Measurements from ENCODE around the gene PTMA.
"Not testable (repeated sequence)": the region's sequence is repeated elsewhere in the genome, so short reads cannot be mapped to it uniquely, and the experiment has no call there.

The PTMA gene

DNA sequence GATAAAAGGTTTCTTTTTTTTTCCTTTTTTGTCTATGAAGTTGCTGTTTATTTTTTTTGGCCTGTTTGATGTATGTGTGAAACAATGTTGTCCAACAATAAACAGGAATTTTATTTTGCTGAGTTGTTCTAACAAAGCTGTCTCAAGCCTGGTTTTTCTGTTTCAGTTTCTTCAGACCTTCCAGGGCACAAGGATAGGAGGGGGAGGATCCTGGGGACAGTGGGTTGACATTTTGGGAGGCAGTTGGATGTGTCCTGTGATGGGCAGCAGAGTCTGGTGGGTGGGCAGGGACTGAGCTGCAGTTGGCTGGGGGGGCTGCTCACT lies 5.0 kb downstream of the PTMA start:
- peak overlapping the region in 12 of 21 experiments; percentile 7 to 57 (median 38) for H3K27ac ChIP-seq
- H3K4me3 ChIP-seq: not testable (repeated sequence)

DNA sequence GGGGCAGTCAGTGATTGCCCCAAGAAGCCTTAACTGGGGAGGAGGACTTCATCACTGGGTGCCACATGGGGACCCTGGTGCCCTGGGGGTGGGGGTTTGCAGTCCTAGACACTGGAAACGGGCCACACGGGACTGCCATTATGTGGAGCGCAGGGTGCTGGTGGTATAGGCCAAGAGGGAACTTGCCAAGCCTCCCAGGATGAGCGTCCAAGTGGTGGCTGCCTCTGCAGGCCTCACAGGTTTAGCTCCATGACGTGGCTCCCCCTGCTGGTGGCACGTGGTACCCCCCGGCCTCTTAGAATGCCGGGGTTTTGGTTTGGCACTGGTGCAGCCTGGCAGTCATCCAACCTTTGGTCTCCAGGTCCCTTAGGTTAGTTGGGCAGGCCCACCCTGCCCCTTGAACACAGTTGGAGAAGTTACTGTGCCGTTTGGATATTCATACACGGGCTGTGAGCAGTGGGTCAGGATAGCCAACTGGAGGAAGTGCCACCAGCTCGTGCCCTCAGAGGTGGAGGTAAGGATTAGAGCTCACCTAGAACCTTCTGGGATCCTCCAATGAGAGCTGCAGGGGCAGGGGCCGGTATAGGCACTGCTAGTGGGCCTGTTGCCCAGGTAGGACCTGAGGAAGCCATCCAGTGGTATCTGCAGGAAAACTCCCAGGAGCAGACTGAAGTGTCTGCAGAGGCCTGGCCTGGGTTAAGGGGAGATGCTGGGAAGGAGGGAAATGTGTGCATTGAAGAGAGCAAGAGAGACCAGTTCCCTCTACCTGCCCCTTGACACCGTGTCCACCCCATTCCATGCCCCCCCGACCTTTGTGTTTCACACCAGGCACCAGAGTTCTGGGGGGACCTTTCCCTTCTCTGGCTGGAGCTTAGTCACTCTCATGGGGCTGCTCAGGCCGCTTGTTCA lies 5.7 kb downstream of the PTMA start:
- H3K27ac ChIP-seq: peak overlapping the region in 15 of 21 experiments; percentile 1 to 57 (median 35)
- no peak overlapping the region for H3K4me3 ChIP-seq

DNA sequence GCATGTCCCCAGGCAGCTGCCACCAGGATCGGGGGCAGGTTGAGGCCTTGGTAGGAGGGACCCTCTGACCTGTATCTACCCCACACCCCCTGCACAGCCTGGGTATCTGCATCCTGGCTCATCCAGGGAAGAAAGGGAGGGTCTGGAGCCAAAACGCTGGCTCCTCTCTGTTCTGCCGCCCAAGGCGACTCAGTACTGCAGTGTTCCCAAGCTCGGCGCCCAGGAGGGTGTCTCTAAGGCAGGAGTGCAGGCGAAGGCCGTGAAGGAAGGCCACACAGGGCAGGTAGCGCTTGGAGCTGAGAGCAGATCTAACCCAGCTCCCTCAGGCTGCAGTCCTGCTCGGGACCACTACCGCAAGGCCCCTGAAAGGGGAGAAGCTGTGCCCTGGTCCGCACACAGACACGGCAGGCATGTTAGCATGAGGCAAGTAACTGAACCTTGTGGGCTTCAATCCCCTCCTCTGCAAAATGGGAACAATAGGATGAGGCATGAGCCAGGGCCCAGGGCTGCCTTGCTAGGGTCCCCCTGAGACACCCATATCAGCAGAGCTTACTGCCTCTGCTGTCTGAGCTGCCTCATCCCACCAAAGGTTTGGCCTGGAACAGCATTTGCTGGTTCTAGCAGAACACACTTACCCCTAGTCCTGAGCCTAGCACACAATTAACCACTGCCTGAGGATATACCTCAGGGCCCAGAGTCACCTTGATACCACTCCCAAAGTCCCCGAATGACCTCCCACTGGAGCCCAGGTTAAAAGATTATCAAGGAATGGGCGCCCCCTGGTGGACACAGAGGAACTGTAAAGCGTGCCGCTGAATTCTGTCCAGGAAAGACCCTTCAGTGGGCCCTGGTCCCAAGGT lies 6.5 kb downstream of the PTMA start:
- Histone ChIP-seq H3K27ac (peak overlapping the region in 13 of 21 experiments; percentile 1 to 54 (median 21)), H3K4me3 (no peak overlapping the region)

DNA sequence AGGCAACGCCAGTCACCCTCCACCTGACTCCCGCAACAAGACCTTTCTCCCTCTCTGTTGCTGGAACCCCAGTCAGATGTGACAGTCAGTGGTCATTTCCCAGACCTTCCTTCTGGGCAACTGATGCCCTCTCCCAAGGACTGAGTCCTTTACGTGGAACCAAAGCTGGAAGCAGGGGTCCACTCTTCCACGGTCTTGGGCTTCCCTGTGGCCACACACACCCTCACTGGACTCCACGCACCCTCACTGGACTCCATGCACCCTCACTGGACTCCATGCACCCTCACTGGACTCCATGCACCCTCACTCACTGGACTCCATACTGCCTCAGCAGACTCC lies 7.1 kb downstream of the PTMA start:
- no peak overlapping the region for H3K4me3 ChIP-seq
- peak overlapping the region in 1 of 21 experiments; percentile 14 for H3K27ac ChIP-seq

DNA sequence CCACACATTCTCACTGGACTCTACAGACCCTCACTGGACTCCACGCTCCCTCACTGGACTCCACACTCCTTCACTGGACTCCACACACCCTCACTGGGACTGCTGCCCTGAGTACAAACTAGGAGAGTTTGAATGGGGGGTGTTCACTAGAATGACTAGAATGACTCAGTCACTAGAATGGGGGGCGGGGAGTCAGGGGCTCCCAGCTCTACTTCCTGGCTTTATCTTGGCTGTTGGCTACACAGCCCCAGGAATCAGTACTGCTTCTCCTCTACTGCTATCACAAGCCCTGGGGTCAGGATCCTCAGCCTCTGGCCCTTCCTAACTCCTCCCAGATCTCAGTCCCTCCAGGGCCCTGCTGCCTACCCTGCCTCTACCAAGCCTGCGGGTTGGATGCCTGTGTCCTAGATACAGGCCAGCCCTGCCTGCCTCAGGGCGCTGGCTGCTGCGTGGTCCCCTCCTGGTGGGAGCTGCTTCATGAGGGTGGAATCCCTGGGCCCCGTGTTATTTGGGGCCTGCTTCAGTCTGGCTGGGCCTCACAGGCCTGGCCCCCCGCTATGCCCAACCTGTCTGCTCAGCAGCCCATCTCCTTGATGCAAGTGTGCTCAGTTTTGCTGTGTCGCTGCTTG lies 7.8 kb downstream of the PTMA start:
- H3K4me3 ChIP-seq: no peak overlapping the region
- peak overlapping the region in 4 of 21 experiments; percentile 14 to 34 (median 31) for H3K27ac ChIP-seq

DNA sequence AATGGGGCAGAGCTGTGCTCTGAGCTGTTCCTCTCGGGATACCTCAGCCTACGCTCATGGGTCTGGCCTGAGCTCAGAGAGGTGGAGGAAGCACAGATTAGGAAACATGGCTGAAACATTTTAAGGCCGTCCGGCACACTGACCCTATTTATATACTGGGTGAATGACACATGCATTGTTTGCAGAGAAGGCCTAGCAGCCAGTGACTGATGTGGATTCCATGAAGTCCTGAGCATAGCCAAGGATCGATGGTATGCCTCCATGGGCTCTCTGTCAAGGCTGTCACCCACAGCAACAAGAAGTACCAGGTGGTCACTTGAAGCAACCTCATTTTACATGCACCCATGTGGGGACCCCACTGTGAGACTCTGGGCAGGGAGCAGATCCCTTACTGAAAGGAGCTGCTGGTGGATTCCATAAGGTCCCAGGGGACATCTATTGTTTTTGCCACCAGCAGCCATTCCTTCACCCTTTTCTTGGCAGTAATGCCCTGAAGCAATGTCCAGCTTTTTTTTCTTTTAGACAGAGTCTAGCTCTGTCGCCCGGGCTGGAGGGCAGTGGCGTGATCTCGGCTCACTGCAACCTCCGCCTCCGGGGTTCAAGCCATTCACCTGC lies 8.4 kb downstream of the PTMA start:
- H3K27ac ChIP-seq: peak overlapping the region in 2 of 21 experiments; percentile 29 to 33
- no peak overlapping the region for H3K4me3 ChIP-seq

DNA sequence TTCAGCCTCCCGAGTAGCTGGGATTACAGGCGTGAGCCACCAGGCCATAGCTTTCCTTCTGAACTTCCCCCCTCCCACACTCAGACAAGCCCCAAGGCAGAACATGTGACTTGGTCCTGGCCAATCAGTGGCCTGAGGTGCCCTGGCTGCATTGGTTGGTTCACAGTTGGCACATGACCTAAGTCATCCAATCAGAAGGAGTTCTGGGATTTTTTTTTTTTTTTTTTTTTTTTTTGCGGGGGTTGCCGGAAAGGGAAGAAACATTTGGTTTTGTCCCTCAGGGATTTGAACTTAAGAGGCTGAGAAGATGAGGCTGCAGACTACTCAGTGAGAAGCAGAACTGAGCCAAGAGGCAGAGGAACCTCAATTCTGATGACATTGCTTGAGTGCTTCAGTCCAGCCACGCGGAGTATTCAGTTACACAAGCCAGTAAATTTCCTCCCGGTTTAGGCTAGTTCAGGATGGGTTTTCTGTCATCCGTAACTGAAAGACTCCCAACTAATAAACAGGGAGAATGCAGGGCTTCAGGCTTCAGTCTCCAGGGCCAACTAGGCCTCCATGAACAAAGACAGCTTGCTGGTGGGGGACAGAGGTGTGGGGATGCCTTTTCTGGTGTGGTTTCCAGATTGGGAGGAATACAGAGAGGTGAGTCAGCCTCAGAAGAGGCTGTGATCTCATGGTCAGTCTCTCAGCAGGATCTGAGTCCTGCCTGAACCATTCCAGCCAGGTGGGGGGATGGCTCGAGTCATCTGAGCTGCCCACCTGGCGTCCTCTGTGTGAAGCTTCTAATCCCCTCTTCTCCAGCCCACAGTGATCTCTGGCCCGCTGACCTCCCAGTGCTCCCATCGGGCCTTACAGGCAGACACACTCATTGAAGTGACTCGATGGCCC lies 9.2 kb downstream of the PTMA start:
- Histone ChIP-seq H3K27ac (peak overlapping the region in 2 of 21 experiments; percentile 8 to 41), H3K4me3 (no peak overlapping the region)

DNA sequence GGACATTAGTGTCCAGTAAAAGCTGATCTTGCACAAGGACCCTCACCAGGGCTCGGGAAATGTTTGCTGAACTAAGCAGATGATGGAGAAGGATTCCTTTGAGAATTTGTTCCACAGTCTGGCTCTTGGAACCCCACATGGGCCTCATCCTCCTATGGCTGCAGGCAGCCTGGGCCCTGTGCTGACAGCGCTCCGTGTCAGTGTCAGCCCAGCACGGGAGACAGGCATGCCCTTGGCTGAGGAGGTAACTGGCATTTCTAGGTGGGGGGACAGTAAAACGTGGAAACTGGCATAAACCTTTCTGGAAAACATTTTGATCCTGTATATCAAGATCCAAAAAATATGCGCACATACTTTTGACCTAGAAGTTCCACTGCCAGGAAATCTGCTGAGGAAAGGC lies 10.5 kb downstream of the PTMA start:
- Histone ChIP-seq H3K27ac (no peak overlapping the region), H3K4me3 (no peak overlapping the region)

DNA sequence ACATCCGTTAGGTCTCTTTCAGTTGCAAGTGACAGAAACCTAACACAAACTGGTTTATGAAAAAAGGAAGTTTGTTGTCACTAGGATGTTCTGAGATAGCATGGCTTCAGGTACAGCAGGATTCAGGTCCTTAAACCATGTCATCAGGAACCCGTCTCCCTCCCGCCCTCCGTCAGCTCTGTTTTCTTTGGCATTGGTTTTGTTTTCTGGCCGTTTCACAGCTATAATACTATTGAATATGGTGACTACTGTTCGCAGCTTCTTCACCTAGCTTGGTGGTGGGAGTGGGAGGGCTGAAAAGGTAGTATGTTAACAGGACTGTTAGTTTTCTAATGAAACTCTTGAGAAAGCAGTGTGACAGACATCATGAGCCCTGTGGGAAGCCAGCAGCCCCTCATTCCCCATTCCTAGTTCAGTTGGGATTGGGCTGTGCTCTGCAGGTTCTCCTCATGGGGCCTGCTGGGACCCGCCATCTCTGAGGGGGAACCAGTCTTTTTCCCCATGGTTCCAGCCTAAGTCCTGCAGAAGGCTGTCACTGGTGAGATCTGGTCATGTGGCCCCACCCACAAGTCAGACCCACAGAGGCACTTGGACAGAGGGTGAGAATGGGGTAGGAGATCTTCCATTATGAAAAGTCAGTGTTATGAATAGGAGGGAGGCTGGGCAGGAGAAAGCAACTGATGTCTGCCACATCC lies 12.1 kb downstream of the PTMA start:
- Histone ChIP-seq H3K27ac (no peak overlapping the region), H3K4me3 (no peak overlapping the region)

DNA sequence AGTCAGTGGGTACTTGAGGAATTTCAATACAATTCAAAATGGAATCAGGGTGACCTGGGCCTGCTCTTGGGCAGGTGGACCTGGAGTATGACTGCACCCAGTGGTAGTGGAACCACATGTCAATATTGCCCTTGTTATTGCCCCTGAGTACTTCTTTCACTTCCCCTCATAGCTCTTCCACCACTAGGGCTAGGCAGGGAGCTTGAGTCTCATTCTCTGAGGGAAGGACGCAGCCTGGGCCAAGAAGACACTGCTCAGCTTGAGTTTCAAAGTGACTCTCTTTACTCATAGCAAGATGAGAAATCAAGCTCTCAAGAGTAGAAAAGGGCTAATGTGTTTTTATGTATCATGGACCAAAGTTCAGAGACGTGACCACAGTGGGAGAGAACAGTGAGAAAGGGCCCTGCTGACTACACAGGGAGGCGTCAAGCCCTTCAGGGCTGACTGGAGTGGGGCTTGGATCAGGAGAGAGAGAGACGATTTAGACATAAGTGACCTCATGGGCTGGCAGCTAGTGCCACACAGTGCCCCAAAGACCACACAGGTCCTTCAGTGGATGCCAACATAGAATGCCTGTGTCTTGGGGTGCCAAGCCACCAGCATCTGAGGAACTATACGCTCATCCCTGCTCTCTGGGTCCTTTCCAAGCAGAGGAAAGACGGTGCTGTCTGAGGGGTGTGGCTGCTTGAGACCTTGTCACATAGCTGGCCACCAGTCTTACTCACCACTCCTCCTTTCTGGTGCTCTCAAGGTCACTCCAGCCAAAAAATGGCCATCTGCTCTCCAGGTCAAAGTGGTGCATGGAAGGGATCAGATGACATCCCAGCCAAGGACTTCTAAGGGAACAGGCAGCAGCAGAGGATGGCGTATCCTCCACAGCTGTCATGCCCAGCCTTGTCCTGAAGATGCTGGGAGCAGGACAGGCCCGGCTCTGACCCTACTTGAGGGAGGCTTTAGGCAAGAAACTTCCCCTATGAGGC lies 13.0 kb downstream of the PTMA start:
- Histone ChIP-seq H3K27ac (no peak overlapping the region), H3K4me3 (no peak overlapping the region)

DNA sequence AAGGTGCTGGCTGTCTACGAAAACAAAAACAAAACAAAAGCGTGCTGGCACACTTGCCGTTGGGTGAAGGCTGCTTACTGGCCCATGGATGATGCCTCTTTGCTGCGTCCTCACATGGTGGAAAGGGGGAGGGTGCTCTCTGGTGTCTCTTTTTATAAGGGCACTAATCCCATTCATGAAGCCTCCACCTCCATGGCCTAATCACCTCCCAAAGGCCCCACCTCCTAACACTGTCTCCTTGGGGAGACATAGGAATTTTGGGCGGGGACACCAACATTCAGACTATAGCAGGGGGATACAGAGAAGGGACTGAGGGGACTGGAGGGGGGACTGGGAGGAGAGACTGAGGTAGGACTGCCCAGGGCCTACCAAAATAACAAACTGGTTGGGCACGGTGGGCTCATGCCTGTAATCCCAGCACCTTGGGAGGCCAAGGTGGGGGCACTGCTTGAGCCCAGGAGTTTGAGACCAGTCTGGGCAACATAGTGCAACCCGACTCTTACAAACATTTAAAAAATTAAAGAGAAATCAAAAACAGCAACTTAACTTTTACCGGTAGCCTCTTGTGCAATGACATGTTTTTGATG lies 14.5 kb downstream of the PTMA start:
- no peak overlapping the region for H3K4me3 ChIP-seq
- no peak overlapping the region for H3K27ac ChIP-seq

DNA sequence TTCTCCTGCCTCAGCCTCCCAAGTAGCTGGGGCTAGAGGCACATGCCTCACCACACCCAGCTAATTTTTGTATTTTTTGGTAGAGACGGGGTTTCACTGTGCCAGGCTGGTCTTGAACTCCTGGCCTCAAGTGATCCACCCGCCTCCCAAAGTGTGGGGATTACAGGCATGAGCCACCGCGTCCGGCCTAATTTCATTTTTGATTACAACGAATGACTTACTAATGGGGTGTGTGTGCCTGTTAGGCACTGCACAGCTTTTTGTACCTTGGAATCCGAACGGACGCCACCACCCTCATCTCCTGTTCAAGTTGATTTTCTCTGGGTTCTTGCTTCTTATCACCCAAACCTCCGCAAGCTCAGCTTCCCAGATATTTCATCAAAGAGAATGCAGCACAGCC lies 17.2 kb downstream of the PTMA start:
- Histone ChIP-seq H3K4me3 (no peak overlapping the region), H3K27ac (no peak overlapping the region)

DNA sequence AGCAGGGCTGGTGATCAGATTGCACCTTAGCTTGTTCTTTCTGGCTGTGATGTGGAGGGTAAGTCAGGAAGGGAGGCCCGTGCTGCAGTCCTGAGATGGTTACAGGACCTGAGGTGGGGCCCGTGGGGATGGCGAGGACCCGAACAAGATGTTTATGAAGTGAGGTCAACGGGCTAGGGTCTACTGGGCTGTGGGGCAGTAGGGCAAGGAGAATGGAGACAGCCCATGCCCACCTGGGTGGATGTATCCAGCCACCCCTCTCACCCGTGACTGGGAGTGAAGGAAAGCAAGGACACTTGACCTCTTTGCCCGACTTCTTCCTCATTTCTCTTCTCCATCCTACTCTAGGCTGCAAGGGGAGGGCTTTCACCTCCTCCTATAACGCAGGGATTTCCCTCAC lies 18.0 kb downstream of the PTMA start:
- Histone ChIP-seq H3K27ac (no peak overlapping the region), H3K4me3 (no peak overlapping the region)

DNA sequence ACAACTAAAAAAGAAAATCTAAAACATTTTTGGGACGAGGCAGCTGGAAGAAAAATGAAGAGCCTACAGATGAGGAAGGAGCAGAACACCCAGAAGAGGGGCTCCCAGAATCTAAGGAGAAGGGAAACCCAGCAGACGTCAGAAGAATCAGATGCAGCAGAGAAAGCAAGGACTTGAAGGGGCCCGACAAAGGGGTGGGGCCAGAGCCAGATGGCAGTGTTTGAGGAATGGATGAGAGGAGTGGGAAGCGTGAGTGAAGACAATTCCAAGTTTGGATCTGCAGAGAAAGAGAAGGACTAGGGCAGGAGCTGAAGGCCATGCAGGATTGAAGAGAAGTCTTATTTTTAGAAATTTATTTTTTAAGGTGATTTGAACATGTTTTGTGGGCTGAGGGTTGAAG lies 19.3 kb downstream of the PTMA start:
- no peak overlapping the region for H3K4me3 ChIP-seq
- no peak overlapping the region for H3K27ac ChIP-seq

DNA sequence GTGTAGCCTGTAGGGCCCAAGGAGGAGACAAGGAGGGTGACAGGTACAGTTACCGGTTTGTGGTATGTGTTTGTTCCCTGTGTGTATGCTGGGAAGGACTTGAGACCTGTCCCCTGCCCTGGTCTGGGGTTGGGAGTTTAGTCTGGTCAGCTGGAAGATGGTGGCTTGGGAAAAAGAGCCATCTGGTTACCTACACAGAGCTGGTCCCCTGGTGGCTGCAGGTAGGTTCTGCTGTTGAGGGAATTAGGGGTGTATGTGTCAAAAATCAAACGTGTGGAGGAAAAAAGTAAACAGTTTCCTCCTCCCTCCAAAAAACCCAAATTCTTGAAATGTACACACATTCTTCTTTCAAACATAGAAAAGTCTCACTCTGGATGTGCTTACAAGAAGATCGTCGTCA lies 24.3 kb downstream of the PTMA start:
- H3K27ac ChIP-seq: no peak overlapping the region

DNA sequence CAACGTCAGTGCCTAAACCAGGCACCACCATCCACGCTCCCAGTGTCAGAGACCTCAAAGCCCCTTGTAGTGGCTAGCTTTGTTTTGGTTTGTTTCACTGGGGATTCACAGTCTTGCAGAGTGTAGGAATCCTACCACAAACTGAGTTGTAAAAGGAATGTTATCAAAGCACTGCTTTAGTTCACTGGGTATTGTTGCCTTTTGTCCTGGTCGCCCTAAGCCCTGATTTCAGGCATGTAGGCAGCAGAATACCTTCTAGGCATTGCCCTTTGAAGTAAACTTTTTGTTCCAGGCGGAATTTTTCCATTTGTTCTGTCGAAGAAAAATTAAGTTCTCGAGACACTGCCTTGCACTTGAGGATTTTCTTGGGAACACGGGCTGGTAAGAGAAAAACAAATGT lies 29.4 kb downstream of the PTMA start:
- Histone ChIP-seq H3K27ac (no peak overlapping the region), H3K4me3 (no peak overlapping the region)

More for the DNA sequence above, 24.3 kb downstream of the PTMA start:
- H3K4me3 ChIP-seq: no peak overlapping the region
